PFSK-1 (cell line): ENCODE results near the gene RASGRP4.

Source experiments
- FOXP2 ChIP-seq: optimal IDR thresholded peaks from 2 replicates; pipeline ENCODE3; 2011; ENCODE audit warnings: borderline replicate concordance, control low read depth, inconsistent platforms; ENCODE audit not compliant: insufficient read depth; ENCODE audit errors: extremely low read length, extremely low read depth
- POLR2AphosphoS5 ChIP-seq: IDR thresholded peaks from 2 replicates; pipeline ENCODE4 v1.6.1; 2012; ENCODE audit warnings: low read depth, mild to moderate bottlenecking, control low read depth, low read length, moderate library complexity
- TF ChIP-seq, protein P1 (sequence below), 2 experiments: IDR thresholded peaks; 2 replicates each; pipeline versions ENCODE4 v1.6.1 to v1.8.0; 2011 to 2012; ENCODE audit warnings: low read depth in 2 of 2, low read length in 2 of 2, control low read depth in 1 of 2, inconsistent platforms in 1 of 2, mild to moderate bottlenecking in 1 of 2, moderate library complexity in 1 of 2; ENCODE audit not compliant: insufficient read depth in 1 of 2

DNA sequence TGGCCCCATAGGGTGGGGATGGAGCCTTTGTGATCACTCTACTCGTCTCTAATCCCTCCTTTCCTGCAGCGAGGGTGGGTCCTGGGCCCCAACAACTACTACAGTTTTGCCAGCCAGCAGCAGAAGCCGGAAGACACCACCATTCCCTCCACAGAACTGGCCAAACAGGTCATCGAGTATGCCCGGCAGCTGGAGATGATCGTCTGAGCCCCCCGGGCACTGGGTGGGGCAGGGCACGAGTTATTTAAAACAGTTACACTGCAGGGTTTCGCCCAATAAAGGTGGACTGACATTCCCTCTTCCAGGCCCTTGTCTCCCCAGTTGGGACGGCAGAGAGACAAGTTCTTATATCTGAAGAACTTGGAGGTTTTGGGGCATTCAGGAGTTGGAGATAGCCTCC lies 42.8 kb downstream of the RASGRP4 start:
- TF ChIP-seq FOXP2, result no peak
- TF ChIP-seq, protein P1, sequence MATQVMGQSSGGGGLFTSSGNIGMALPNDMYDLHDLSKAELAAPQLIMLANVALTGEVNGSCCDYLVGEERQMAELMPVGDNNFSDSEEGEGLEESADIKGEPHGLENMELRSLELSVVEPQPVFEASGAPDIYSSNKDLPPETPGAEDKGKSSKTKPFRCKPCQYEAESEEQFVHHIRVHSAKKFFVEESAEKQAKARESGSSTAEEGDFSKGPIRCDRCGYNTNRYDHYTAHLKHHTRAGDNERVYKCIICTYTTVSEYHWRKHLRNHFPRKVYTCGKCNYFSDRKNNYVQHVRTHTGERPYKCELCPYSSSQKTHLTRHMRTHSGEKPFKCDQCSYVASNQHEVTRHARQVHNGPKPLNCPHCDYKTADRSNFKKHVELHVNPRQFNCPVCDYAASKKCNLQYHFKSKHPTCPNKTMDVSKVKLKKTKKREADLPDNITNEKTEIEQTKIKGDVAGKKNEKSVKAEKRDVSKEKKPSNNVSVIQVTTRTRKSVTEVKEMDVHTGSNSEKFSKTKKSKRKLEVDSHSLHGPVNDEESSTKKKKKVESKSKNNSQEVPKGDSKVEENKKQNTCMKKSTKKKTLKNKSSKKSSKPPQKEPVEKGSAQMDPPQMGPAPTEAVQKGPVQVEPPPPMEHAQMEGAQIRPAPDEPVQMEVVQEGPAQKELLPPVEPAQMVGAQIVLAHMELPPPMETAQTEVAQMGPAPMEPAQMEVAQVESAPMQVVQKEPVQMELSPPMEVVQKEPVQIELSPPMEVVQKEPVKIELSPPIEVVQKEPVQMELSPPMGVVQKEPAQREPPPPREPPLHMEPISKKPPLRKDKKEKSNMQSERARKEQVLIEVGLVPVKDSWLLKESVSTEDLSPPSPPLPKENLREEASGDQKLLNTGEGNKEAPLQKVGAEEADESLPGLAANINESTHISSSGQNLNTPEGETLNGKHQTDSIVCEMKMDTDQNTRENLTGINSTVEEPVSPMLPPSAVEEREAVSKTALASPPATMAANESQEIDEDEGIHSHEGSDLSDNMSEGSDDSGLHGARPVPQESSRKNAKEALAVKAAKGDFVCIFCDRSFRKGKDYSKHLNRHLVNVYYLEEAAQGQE (IDR thresholded peaks at IDR 0.05; ENCODE audit: insufficient read depth in 1 of 2, low read depth in 2 of 2, low read length in 2 of 2), result no peak
- no peak for TF ChIP-seq POLR2AphosphoS5
